NCI-H1930 (cell line): ENCODE results near the gene CYP4Z1.
"Not testable (repeated sequence)": the region's sequence is repeated elsewhere in the genome, so short reads cannot be mapped to it uniquely, and the experiment has no call there.

Experiments
- DNase-seq, 2 experiments: peaks; one replicate each; lab custom pipeline; 2025; lab: John Stamatoyannopoulos, UW

The CYP4Z1 gene

DNA sequence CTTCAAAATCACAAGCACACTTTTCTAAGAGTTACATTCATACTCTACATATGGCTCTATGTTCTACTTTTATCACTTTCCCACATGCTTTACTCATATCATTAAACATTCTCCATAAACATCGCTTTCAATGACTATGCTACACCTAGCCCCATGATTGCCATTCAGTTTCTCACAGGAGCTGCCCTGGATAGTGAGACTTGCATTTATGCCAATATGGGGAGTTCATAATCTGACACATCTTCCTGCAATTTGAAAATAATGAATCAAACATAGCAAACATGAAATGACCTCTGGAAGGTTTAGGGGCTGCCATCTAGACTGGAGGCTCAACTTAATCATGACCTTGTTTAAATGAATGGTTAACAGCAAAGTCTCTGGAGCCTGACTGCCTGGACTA lies 61.2 kb downstream of the CYP4Z1 start:
- DNase-seq, result no peak

DNA sequence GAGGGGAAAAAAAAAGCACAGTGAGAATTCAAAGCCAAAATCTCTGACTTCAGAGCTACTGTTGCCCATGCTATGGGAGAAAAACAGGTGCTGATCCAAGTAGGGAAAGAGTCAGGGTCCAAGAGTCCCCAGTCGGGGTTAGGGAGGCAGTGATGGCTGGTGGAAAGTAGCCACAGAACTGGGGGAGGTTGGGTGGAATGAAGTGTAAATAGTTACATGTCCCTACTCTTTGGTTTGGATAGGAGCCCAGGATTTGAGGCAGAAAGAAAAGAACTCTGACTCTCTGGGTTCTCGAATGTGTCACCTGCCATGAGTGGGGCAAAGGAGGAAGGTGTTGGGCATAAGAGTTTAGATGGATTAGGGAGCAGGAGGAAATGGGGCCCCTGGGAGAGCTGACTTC lies 61.8 kb downstream of the CYP4Z1 start:
- not testable (repeated sequence) for DNase-seq

DNA sequence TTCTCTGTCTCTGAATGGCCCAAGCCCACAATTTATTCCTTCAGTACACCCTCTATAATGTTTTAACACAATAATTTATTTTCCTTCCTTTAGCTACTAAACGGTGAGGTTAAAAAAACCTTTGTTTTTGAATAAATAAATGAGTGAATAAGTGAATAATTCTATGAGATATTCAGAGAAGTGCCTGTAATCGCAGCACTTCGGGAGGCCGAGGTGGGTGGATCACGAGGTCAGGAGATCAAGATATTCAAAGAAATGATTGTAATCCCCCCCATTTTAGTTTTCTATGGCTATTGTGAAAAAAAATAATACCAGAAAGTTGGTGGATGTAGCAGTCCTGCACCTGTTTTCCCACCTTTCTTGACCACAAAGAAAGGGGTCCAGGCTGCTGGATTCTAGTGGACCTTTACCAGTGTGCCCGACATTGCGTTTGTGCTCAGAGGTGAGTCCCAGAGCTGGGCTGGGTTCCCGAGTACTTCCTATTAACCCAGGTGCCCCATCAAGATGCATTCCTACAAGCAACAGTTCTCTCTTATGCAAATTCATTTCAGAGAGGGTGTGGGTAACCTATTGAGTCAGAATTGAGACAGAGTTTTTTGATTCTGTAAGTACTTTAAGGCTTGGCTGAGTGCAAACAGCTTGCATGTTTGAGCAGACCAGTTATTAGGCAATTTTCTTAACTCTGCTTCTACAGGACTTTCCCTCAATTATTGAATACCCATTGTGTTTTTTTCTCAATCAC lies 62.6 kb downstream of the CYP4Z1 start:
- DNase-seq, result not testable (repeated sequence)

DNA sequence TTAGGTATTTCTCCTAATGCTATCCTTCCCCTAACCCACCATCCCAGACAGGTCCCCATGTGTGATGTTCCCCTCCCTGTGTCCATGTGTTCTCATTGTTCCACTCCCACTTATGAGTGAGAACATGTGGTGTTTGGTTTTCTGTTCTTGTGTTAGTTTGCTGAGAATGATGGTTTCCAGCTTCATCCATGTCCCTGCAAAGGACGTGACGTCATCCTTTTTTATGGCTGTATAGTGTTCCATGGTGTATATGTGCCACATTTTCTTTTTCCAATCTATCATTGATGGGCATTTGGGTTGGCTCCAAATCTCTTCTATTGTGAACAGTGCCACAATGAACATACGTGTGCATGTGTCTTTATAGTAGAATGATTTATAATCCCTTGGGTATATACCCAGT lies 65.6 kb downstream of the CYP4Z1 start:
- not testable (repeated sequence) for DNase-seq

DNA sequence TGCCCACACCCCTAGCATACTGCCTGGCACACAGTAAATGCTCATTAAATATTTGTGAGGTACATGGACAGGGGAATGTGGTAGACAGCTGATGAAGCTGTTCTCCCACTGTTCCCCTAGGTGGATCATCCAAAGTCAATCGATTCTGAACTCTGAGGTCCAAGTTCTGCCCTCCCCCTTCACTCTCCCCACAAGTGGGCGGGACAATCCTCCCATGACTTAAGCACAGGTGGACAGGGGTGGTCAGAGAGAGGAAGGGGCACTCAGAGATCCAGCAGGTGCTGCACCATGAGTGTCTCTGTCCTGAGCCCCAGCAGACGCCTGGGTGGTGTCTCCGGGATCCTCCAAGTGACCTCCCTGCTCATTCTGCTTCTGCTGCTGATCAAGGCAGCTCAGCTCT lies 70.2 kb downstream of the CYP4Z1 start, which contains the start of gene CYP4A22:
CYP4A22 (plus strand) TSS at position 244 of the 400 bp plus-strand sequence; CDS start at position 289, 45 bp downstream.
- no peak for DNase-seq

DNA sequence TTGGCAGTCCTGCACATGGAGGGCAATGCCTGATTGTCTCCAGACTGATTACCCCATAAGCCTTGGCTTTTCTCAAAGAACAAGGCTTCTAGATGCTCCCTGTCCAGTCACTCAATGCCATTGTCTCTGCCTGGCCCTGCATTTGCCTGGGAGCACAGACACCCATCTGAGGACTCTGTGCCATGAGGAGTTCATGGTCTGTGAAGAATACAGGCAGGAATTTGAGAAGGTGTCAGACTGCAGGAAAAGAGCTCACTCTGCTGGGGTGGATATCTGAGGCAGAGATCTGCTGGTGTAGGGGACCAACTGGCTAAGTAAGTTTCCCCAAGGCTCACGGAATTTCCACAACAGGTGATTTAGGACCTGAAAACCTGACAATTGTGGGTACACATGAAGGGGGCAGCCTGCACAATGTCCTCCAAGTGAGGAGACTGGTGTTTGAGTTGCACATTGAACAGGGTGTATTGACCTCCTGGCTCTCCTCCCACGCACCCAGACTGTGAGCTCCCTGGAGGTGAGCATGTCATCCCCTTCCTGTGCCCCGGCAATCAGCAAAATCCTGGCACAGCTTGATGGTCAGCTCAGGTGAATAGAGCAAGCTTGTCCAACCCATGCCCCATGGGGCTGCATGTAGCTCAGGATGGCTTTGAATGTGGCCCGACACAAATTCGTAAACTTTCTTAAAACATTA lies 71.0 kb downstream of the CYP4Z1 start:
- no peak for DNase-seq

DNA sequence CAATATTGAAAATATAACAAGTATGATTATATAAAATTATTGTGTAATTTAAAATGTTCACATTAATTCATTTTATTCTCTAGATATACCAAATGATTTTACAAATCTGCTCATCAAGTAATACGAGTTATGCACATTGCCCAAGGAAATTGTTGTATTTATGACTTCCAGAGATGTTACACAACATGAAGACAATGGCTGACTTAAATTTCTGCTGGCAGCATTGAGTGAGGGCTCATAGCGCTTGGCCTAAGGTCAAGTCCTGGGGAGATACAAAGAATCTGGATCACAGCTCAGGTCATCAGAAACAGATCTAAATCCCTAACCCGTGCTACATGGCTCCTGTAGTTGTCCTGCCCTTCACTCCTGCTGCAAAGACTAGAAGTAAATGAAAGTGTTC lies 73.3 kb downstream of the CYP4Z1 start:
- DNase-seq, result not testable (repeated sequence)

DNA sequence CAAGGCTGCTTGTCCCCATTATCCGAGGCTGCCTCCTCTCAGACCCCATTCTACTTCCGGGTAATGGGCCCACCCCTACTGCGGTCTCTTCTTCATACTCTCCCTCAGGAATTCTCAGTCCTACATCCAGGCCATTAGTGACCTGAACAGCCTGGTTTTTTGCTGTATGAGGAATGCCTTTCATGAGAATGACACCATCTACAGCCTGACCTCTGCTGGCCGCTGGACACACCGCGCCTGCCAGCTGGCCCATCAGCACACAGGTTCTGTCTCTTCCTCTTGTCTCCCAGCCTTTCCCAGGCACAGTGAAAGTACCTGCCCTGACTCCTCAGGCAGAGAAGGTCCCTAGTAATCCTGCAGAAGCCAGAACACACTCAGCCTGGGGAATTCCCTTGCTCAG lies 76.6 kb downstream of the CYP4Z1 start:
- DNase-seq, result not testable (repeated sequence)

DNA sequence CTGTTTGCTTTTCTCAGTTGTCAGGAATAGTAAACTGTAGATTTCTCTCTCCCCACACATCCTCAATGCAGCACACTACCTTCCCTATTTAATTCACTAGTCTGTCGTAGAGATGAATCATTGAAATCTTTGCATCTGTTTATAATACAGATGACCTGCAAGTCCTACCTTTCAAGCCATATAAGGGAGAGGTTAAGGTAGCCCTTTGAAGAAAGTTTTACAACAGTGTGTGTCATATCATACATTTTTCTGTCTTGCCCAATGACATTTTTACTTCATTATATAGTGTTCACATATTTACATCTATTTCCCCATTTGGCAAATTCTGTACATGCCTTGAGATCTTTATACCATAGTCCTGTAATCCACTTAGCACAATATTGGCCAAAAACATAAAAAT lies 79.5 kb downstream of the CYP4Z1 start:
- DNase-seq, result not testable (repeated sequence)

DNA sequence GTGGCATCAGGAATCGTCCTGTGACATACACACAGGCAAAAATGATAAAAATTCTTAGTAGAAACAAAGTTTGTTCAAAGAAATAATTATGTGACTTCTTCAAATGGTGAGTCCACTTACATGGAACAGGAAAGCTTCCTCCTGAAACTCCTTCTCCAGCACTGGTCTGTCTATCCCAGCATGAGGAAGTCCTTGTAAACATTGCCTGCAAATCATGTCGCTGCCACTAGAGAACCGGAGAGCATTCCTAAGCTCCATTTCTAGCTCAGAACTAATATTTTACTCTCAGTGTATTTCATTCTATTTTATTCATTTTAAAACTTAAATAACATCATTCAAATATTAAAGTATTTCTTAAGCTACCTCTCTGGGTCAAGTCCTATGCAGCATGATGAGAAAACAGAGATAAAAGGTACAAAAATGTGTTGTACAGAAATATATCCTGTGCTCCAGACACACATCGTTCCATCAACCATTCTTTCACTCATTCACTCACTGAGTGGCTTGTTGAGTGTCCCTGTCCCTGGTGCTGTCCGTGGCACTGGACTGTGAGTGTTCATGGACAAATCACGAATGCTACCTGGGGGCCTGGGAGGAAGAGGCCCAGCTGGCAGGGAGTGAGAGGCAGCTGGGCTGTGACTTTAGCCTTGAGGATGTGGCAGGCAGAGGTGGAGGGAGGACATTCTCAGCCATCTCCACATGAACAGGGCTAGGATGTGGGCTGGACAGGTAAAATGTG lies 80.2 kb downstream of the CYP4Z1 start:
- no peak for DNase-seq

DNA sequence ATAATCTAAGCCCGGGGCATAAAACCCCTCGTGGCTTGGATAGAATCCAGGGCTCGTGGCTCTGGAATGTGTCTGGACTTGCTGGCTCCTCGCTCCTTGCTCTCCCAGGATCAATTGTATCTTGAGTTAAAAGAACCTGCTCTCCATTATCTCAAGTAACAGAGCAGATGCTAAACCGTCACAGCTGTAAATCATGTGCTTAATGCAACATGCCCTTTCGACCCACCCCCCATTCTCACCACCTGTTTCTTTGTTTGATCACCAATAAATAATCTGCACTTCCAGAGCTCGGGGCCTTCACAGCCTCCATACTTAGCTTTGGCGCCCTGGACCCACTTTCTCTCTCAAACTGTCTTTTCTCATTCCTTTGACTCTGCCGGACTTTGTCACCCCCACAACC lies 82.1 kb downstream of the CYP4Z1 start:
- not testable (repeated sequence) for DNase-seq

DNA sequence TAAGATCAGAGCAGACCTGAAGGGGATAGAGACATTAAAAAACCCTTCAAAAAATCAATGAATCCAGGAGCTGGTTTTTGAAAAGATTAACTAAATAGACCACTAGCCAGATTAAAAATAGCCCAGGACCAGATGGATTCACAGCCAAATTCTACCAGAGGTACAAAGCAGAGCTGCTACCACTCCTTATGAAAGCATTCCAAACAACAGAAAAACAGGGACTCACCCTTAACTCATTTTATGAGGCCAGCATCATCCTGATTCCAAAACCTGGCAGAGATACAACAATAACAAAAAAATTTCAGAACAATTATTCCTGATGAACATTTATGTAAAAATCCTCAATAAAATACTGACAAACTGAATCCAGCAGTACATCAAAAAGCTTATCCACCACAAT lies 89.4 kb downstream of the CYP4Z1 start:
- not testable (repeated sequence) for DNase-seq

DNA sequence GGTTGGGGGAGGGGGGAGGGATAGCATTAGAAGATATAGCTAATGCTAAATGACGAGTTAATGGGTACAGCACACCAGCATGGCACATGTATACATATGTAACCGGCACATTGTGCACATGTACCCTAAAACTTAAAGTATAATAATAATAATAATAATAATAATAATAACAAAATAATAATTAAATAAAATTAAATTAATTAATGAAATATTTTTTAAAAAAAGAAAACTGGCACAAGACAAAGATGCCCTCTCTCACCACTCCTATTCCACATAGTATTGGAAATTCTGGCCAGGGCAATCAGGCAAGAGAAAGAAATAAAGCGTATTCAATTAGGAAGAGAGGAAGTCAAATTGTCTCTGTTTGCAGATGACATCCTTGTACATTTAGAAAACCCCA lies 90.9 kb downstream of the CYP4Z1 start:
- DNase-seq, result not testable (repeated sequence)

DNA sequence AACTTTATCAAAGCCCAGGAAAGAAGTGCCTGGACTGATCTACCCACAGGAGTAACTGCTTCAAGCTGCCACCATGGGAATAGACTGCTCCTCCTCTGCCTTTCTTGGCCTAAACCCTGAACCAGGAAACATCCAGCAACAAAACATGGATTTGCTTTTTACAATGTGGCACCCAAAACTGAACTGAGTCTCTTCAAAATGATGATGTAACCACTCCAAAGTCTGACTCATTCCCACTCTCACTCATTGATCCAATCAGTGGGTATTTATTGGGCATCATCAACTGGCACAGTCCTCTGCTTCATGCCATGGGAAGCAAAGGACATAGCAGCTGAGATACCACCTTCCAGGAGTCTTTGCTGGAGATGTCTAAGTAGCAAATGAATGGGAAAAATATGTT lies 93.7 kb downstream of the CYP4Z1 start:
- DNase-seq, result no peak

DNA sequence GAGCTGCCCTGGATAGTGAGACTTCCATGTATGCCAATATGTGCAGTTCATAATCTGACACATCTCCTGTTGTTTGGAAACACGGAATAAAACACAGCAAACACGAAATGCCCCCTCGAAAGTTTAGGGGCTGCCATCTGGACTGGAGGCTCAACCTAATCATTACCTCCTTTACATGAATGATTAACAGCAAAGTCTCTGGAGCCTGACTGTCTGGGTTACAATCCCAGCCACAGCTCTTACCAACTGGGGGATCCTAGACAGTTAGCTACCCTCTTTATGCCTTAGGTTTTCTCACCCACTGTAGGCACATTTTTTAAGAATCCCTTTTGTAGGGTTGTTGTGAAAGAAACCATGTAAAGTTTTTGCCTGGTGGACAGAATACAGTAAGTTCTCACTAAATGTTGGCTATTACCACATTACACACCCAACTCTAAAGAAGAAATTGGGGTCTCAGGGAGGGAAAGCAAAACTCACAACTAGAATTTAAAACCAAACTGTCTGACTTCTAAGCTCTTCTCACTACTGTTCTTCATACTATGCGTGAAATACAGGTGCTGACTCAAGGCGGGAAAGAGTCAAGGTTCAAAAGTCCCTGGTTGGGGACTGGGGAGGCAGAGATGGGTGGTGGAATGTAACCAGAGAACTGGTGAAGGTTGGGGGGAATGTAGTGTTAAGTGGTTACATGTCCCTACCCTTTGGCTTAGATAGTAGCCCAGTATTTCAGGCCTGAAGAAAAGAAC lies 94.4 kb downstream of the CYP4Z1 start:
- no peak for DNase-seq

DNA sequence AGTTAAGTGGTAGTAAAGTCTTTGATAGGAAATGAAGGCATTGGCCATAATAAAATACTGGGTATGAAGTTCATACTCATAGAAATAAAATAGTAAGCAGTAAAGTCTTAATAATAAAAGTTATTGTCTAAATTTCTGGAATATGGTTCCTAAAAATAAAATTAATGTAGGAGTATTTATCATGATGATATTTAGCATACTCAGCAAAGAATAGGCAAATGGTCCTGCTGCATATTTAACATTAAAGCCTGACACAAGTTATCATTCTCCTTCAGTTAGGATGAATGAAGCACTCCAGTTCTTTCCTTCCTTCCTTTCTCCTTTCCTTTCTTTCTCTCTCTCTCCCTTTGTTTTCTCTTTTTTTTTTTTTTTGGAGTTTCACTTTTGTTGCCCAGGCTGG lies 97.5 kb downstream of the CYP4Z1 start:
- no peak for DNase-seq
